ENCODE measurements around the gene KRT4.

KRT4 gene

GRCh38 chr12:52836491-52837412 lies 22.8 kb upstream of the KRT4 start:
- DNase-seq (ENCODE audit: low read depth): no peak

GRCh38 chr12:52836042-52836466 lies 22.1 kb upstream of the KRT4 start:
- DNase-seq (ENCODE audit: low read depth): peak; percentile 69

GRCh38 chr12:52835271-52836041 lies 21.5 kb upstream of the KRT4 start:
- DNase-seq (ENCODE audit: low read depth): no peak

- no peak for DNase-seq (ENCODE audit: low read depth)
Observed at GRCh38 chr12:52834727-52835001, 20.7 kb upstream of the KRT4 start.

- no peak for DNase-seq (ENCODE audit: low read depth)
Observed at GRCh38 chr12:52833922-52834726, 20.2 kb upstream of the KRT4 start, which contains the start of gene KRT79. KRT79 (minus strand) TSS chr12:52834311; CDS start chr12:52834260, 51 bp downstream.

GRCh38 chr12:52832985-52833905 lies 19.3 kb upstream of the KRT4 start:
- no peak for DNase-seq (ENCODE audit: low read depth)

- DNase-seq (ENCODE audit: low read depth): no peak
Observed at GRCh38 chr12:52832451-52832850, 18.5 kb upstream of the KRT4 start.

GRCh38 chr12:52831251-52831650 lies 17.3 kb upstream of the KRT4 start:
- DNase-seq (ENCODE audit: low read depth): no peak

- DNase-seq (ENCODE audit: low read depth): no peak
Observed at GRCh38 chr12:52829986-52830770, 16.3 kb upstream of the KRT4 start.

GRCh38 chr12:52828591-52829021 lies 14.7 kb upstream of the KRT4 start:
- DNase-seq (ENCODE audit: low read depth): no peak

GRCh38 chr12:52828156-52828555 lies 14.2 kb upstream of the KRT4 start:
- no peak for DNase-seq (ENCODE audit: low read depth)

GRCh38 chr12:52827499-52828090 lies 13.7 kb upstream of the KRT4 start:
- no peak for DNase-seq (ENCODE audit: low read depth)

- DNase-seq (ENCODE audit: low read depth): no peak
Observed at GRCh38 chr12:52826611-52827498, 12.9 kb upstream of the KRT4 start.

GRCh38 chr12:52825961-52826360 lies 12.0 kb upstream of the KRT4 start:
- no peak for DNase-seq (ENCODE audit: low read depth)

GRCh38 chr12:52824741-52825410 lies 11.0 kb upstream of the KRT4 start:
- DNase-seq (ENCODE audit: low read depth): no peak

- DNase-seq (ENCODE audit: low read depth): no peak
Observed at GRCh38 chr12:52823761-52824450, 10.0 kb upstream of the KRT4 start.

GRCh38 chr12:52822771-52823510 lies 9.0 kb upstream of the KRT4 start:
- DNase-seq (ENCODE audit: low read depth): no peak

Measured in activated T-cell treated with anti-CD3 and anti-CD28 coated beads for 48 hours (primary cell).